GM23338 (cell line): ENCODE measurements around the gene GPSM1. TPM values are rescaled to one million over a fixed set of nuclear protein-coding genes. Genes with fewer than 3 reads are reported as not detected.

Experiments
- ATAC-seq: fragments of 200-7000 bp; cut with Tn5 transposase; 3 replicates; pipeline ENCODE4 v1.9.1; 2020
- DNase-seq: peaks from one replicate; pipeline ENCODE4 v3.0.0-alpha.2; 2015; ENCODE audit warnings: low spot score
- H2AFZ ChIP-seq: fragments of 200-600 bp; sonication (generic); 2 replicates; pipeline ENCODE4 v1.8.0; 2016; ENCODE audit warnings: antibody characterized with exemption, mild to moderate bottlenecking, moderate library complexity
- H3F3A ChIP-seq: fragments of 200-600 bp; sonication (generic); replicated peaks from 2 replicates; pipeline ENCODE4 v1.8.0; 2017; ENCODE audit warnings: antibody characterized with exemption, mixed run types, low read depth
- H3K27ac ChIP-seq: fragments of 200-600 bp; sonication (generic); 2 replicates; pipeline ENCODE4 v1.6.1; 2016; ENCODE audit warnings: low read depth
- H3K27me3 ChIP-seq: fragments of 200-600 bp; sonication (generic); 2 replicates; pipeline ENCODE4 v1.8.0; 2016; ENCODE audit warnings: mild to moderate bottlenecking, mixed run types, moderate library complexity; ENCODE audit not compliant: insufficient read depth
- H3K36me3 ChIP-seq: fragments of 200-600 bp; sonication (generic); 2 replicates; pipeline ENCODE4 v1.8.0; 2016; ENCODE audit warnings: mild to moderate bottlenecking; ENCODE audit not compliant: insufficient read depth
- H3K4me1 ChIP-seq: fragments of 200-600 bp; sonication (generic); 2 replicates; pipeline ENCODE4 v1.8.0; 2016; ENCODE audit warnings: mild to moderate bottlenecking, moderate library complexity; ENCODE audit not compliant: insufficient read depth
- H3K4me2 ChIP-seq: fragments of 200-600 bp; sonication (generic); 2 replicates; pipeline ENCODE4 v1.7.1; 2017; ENCODE audit warnings: mixed run types
- H3K4me3 ChIP-seq: fragments of 200-600 bp; sonication (generic); 2 replicates; pipeline ENCODE4 v1.6.1; 2016; ENCODE audit warnings: mixed run types
- H3K79me2 ChIP-seq: fragments of 200-600 bp; sonication (generic); replicated peaks from 2 replicates; pipeline ENCODE4 v1.8.0; 2017; ENCODE audit warnings: mild to moderate bottlenecking; ENCODE audit not compliant: insufficient read depth
- H3K9me2 ChIP-seq: fragments of 200-600 bp; sonication (generic); 2 replicates; pipeline ENCODE4 v1.8.0; 2017; ENCODE audit not compliant: insufficient read depth
- H4K20me1 ChIP-seq: fragments of 200-600 bp; sonication (generic); replicated peaks from 2 replicates; pipeline ENCODE4 v1.8.0; 2017; ENCODE audit warnings: mild to moderate bottlenecking; ENCODE audit not compliant: insufficient read depth
- H3K27ac Mint-ChIP-seq: 2 replicates; pipeline ENCODE4 v1.8.0; 2020; ENCODE audit warnings: inconsistent platforms, mild to moderate bottlenecking, moderate library complexity, mixed read lengths
- H3K27me3 Mint-ChIP-seq: 3 replicates; pipeline ENCODE4 v1.8.0; 2022; ENCODE audit warnings: low read depth, mild to moderate bottlenecking, moderate library complexity, mixed read lengths, inconsistent platforms; ENCODE audit not compliant: insufficient read depth, poor library complexity
- H3K36me3 Mint-ChIP-seq: 3 replicates; pipeline ENCODE4 v1.8.0; 2021; ENCODE audit warnings: low read depth, mild to moderate bottlenecking, inconsistent platforms, moderate library complexity, mixed read lengths
- H3K4me1 Mint-ChIP-seq: 3 replicates; pipeline ENCODE4 v1.8.0; 2020; ENCODE audit warnings: mild to moderate bottlenecking, inconsistent platforms, mixed read lengths
- H3K4me3 Mint-ChIP-seq: 3 replicates; pipeline ENCODE4 v1.8.0; 2021; ENCODE audit warnings: moderate library complexity, mild to moderate bottlenecking, inconsistent platforms, mixed read lengths
- H3K9me3 Mint-ChIP-seq: 3 replicates; pipeline ENCODE4 v1.8.0; 2020; ENCODE audit warnings: moderate library complexity, mild to moderate bottlenecking, inconsistent platforms, mixed read lengths
- CREB1 ChIP-seq: fragments of 250-450 bp; sonication (Bioruptor Pico); IDR thresholded peaks from 2 replicates; pipeline ENCODE4 v1.5.0; 2020; ENCODE audit warnings: low read depth, mild to moderate bottlenecking, moderate library complexity
- EZH2 ChIP-seq: fragments of 200-600 bp; sonication (generic); IDR thresholded peaks from one replicate; pipeline ENCODE4 v1.8.0; 2017; ENCODE audit warnings: antibody characterized with exemption, mild to moderate bottlenecking, low read depth; ENCODE audit not compliant: unreplicated experiment
- EZH2phosphoT487 ChIP-seq: fragments of 200-600 bp; sonication (generic); IDR thresholded peaks from one replicate; pipeline ENCODE4 v1.8.1; 2018; ENCODE audit warnings: antibody characterized with exemption; ENCODE audit not compliant: unreplicated experiment
- JUNB ChIP-seq: IDR thresholded peaks from one replicate; pipeline ENCODE4 v1.6.1; 2016; ENCODE audit warnings: antibody characterized with exemption; ENCODE audit not compliant: unreplicated experiment
- NANOG ChIP-seq: IDR thresholded peaks from 2 replicates; pipeline ENCODE4 v1.6.1; 2016; ENCODE audit warnings: antibody characterized with exemption, borderline replicate concordance
- POLR2AphosphoS5 ChIP-seq: IDR thresholded peaks from 2 replicates; pipeline ENCODE4 v1.6.1; 2016; ENCODE audit warnings: antibody characterized with exemption, low read depth
- STAT1 ChIP-seq: IDR thresholded peaks from one replicate; pipeline ENCODE4 v1.6.1; 2016; ENCODE audit warnings: antibody characterized with exemption; ENCODE audit not compliant: unreplicated experiment
- ZNF114 ChIP-seq: fragments of 250-450 bp; sonication (Bioruptor Pico); IDR thresholded peaks from 2 replicates; pipeline ENCODE4 v1.5.0; 2020; ENCODE audit warnings: mild to moderate bottlenecking, moderate library complexity
- ZNF331 ChIP-seq: fragments of 250-450 bp; sonication (Bioruptor Pico); IDR thresholded peaks from 2 replicates; pipeline ENCODE4 v1.5.0; 2020; ENCODE audit warnings: low read depth, mild to moderate bottlenecking, moderate library complexity
- polyA plus RNA-seq: library from polyadenylated mRNA; unstranded; fragments of >200 nt; fragmentation: Nextera tagmentation; extraction: Ambion mirVana; gene quantifications from 2 replicates; pipeline ENCODE4 v1.2.1, GENCODE V29; 2016
- total RNA-seq: library from RNA; depleted of rRNA; stranded (reverse); fragments of >200 nt; shearing (Covaris generic); gene quantifications from 2 replicates; pipeline ENCODE4 v1.2.3, GENCODE V29; 2014
- TF ChIP-seq, protein P1 (sequence below): IDR thresholded peaks from one replicate; pipeline ENCODE4 v1.6.1; 2018; ENCODE audit warnings: antibody characterized with exemption; ENCODE audit not compliant: unreplicated experiment
- TF ChIP-seq, protein P2 (sequence below): fragments of 250-450 bp; sonication (Bioruptor Pico); IDR thresholded peaks from 2 replicates; pipeline ENCODE4 v1.5.0; 2020; ENCODE audit warnings: mild to moderate bottlenecking, moderate library complexity
- TF ChIP-seq, protein P3 (sequence below): IDR thresholded peaks from 2 replicates; pipeline ENCODE4 v1.6.1; 2016; ENCODE audit warnings: antibody characterized with exemption
- TF ChIP-seq, protein P4 (sequence below), 2 experiments: fragments of 200-600 bp in 1 of 2; sonication (generic) in 1 of 2; conservative IDR thresholded peaks; 2 replicates each; pipeline versions ENCODE4 v1.5.1 to v1.6.1; 2016 to 2017; ENCODE audit warnings: antibody characterized with exemption in 2 of 2, low read depth in 2 of 2, mild to moderate bottlenecking in 2 of 2, moderate library complexity in 1 of 2

The GPSM1 gene
- total and polyA plus RNA-seq, 2 experiments from 2014 or later: 4.8 to 23.2 TPM

DNA sequence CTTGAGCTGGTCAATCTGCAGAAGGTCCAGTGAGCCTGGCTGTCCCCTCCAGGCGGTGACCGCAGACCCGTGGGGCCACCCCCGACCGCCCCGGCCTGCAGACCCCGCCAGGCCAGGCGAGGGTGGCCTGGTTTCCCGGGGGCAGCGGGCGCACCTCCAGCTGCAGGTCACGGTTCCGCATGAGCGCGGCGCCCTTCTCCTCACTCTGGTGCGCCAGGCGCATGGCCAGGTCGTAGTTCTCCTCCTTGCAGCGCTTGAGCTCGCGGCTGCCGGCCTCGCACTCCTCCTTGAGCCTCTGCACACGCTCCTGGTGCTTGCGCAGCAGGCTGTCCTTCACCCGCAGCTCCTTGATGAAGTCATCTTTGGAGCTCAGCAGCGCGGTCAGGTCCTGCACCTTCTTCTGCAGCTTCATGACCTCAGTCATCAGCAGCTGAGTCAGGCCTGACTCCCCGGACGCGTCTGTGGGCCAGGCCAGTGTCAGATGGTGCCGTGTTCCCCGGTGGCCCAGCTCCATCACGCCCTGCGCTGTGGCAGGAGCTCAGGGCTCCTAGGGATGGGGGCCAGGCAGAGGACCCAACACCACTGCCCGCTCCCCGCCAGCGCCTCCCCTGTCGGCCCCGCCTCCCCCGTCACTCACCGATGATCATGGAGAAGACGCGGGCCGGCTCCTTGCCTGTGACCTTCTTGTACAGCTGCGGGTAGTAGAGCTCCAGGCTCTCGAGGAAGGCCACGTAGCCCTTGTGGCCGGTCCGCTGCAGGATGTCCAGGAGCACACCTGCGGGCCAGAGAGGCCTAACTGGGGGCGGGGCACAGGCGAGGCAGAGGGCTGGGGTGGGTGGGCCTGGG lies 43.6 kb downstream of the GPSM1 start:
- DNase-seq (no peak), ATAC-seq (no peak; the same call in 2 of the 3 replicates)
- Histone ChIP-seq H4K20me1 (no peaks in the 10 kb centered on the region; the same call in 1 of the 2 replicates), H3K4me2 (no peak overlapping the region), H2AFZ (no peak overlapping the region), H3K4me3 (no peak overlapping the region), H3F3A (no peaks in the 10 kb centered on the region), H3K9me2 (no peaks in the 10 kb centered on the region), H3K79me2 (no peaks in the 10 kb centered on the region), H3K27ac (no peak overlapping the region), H3K27me3 (no peaks in the 10 kb centered on the region), H3K4me1 (no peaks in the 10 kb centered on the region), H3K36me3 (no peaks in the 10 kb centered on the region)
- Mint-ChIP-seq H3K27me3 (peaks cover 11% of the 10 kb centered on the region), H3K4me3 (no peak overlapping the region), H3K27ac (no peak overlapping the region), H3K9me3 (no peaks in the 10 kb centered on the region), H3K36me3 (peaks cover 6% of the 10 kb centered on the region; the same call in 2 of the 3 replicates), H3K4me1 (no peaks in the 10 kb centered on the region)
- TF ChIP-seq, protein P1, sequence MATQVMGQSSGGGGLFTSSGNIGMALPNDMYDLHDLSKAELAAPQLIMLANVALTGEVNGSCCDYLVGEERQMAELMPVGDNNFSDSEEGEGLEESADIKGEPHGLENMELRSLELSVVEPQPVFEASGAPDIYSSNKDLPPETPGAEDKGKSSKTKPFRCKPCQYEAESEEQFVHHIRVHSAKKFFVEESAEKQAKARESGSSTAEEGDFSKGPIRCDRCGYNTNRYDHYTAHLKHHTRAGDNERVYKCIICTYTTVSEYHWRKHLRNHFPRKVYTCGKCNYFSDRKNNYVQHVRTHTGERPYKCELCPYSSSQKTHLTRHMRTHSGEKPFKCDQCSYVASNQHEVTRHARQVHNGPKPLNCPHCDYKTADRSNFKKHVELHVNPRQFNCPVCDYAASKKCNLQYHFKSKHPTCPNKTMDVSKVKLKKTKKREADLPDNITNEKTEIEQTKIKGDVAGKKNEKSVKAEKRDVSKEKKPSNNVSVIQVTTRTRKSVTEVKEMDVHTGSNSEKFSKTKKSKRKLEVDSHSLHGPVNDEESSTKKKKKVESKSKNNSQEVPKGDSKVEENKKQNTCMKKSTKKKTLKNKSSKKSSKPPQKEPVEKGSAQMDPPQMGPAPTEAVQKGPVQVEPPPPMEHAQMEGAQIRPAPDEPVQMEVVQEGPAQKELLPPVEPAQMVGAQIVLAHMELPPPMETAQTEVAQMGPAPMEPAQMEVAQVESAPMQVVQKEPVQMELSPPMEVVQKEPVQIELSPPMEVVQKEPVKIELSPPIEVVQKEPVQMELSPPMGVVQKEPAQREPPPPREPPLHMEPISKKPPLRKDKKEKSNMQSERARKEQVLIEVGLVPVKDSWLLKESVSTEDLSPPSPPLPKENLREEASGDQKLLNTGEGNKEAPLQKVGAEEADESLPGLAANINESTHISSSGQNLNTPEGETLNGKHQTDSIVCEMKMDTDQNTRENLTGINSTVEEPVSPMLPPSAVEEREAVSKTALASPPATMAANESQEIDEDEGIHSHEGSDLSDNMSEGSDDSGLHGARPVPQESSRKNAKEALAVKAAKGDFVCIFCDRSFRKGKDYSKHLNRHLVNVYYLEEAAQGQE: no peak
- TF ChIP-seq POLR2AphosphoS5 (no peak), EZH2 (no peak), ZNF114 (CRISPR knock-in tag) (no peak), EZH2phosphoT487 (no peak), JUNB (no peak), NANOG (no peak), STAT1 (no peak), ZNF331 (CRISPR knock-in tag) (no peak), CREB1 (CRISPR knock-in tag) (no peak)
- TF ChIP-seq, protein P2, sequence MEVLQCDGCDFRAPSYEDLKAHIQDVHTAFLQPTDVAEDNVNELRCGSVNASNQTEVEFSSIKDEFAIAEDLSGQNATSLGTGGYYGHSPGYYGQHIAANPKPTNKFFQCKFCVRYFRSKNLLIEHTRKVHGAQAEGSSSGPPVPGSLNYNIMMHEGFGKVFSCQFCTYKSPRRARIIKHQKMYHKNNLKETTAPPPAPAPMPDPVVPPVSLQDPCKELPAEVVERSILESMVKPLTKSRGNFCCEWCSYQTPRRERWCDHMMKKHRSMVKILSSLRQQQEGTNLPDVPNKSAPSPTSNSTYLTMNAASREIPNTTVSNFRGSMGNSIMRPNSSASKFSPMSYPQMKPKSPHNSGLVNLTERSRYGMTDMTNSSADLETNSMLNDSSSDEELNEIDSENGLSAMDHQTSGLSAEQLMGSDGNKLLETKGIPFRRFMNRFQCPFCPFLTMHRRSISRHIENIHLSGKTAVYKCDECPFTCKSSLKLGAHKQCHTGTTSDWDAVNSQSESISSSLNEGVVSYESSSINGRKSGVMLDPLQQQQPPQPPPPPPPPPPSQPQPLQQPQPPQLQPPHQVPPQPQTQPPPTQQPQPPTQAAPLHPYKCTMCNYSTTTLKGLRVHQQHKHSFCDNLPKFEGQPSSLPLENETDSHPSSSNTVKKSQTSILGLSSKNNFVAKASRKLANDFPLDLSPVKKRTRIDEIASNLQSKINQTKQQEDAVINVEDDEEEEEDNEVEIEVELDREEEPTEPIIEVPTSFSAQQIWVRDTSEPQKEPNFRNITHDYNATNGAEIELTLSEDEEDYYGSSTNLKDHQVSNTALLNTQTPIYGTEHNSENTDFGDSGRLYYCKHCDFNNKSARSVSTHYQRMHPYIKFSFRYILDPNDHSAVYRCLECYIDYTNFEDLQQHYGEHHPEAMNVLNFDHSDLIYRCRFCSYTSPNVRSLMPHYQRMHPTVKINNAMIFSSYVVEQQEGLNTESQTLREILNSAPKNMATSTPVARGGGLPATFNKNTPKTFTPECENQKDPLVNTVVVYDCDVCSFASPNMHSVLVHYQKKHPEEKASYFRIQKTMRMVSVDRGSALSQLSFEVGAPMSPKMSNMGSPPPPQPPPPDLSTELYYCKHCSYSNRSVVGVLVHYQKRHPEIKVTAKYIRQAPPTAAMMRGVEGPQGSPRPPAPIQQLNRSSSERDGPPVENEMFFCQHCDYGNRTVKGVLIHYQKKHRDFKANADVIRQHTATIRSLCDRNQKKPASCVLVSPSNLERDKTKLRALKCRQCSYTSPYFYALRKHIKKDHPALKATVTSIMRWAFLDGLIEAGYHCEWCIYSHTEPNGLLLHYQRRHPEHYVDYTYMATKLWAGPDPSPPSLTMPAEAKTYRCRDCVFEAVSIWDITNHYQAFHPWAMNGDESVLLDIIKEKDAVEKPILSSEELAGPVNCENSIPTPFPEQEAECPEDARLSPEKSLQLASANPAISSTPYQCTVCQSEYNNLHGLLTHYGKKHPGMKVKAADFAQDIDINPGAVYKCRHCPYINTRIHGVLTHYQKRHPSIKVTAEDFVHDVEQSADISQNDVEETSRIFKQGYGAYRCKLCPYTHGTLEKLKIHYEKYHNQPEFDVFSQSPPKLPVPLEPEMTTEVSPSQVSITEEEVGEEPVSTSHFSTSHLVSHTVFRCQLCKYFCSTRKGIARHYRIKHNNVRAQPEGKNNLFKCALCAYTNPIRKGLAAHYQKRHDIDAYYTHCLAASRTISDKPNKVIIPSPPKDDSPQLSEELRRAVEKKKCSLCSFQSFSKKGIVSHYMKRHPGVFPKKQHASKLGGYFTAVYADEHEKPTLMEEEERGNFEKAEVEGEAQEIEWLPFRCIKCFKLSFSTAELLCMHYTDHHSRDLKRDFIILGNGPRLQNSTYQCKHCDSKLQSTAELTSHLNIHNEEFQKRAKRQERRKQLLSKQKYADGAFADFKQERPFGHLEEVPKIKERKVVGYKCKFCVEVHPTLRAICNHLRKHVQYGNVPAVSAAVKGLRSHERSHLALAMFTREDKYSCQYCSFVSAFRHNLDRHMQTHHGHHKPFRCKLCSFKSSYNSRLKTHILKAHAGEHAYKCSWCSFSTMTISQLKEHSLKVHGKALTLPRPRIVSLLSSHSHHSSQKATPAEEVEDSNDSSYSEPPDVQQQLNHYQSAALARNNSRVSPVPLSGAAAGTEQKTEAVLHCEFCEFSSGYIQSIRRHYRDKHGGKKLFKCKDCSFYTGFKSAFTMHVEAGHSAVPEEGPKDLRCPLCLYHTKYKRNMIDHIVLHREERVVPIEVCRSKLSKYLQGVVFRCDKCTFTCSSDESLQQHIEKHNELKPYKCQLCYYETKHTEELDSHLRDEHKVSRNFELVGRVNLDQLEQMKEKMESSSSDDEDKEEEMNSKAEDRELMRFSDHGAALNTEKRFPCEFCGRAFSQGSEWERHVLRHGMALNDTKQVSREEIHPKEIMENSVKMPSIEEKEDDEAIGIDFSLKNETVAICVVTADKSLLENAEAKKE: no peak
- TF ChIP-seq, protein P3, sequence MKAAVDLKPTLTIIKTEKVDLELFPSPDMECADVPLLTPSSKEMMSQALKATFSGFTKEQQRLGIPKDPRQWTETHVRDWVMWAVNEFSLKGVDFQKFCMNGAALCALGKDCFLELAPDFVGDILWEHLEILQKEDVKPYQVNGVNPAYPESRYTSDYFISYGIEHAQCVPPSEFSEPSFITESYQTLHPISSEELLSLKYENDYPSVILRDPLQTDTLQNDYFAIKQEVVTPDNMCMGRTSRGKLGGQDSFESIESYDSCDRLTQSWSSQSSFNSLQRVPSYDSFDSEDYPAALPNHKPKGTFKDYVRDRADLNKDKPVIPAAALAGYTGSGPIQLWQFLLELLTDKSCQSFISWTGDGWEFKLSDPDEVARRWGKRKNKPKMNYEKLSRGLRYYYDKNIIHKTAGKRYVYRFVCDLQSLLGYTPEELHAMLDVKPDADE: no peak
- TF ChIP-seq, protein P4, sequence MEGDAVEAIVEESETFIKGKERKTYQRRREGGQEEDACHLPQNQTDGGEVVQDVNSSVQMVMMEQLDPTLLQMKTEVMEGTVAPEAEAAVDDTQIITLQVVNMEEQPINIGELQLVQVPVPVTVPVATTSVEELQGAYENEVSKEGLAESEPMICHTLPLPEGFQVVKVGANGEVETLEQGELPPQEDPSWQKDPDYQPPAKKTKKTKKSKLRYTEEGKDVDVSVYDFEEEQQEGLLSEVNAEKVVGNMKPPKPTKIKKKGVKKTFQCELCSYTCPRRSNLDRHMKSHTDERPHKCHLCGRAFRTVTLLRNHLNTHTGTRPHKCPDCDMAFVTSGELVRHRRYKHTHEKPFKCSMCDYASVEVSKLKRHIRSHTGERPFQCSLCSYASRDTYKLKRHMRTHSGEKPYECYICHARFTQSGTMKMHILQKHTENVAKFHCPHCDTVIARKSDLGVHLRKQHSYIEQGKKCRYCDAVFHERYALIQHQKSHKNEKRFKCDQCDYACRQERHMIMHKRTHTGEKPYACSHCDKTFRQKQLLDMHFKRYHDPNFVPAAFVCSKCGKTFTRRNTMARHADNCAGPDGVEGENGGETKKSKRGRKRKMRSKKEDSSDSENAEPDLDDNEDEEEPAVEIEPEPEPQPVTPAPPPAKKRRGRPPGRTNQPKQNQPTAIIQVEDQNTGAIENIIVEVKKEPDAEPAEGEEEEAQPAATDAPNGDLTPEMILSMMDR (conservative IDR thresholded peaks at IDR 0.05; ENCODE audit: low read depth in 2 of 2): no peak
